Left lung (tissue), 10 donors: ENCODE data around the gene SYNDIG1. TPM values are rescaled to one million over a fixed set of nuclear protein-coding genes. Genes with fewer than 3 reads are reported as not detected.

Source experiments
- ATAC-seq: fragments of 200-7000 bp; cut with Tn5 transposase; one replicate; pipeline ENCODE4 v1.9.1; 2020; ENCODE audit warnings: moderate library complexity
- DNase-seq, 4 donors: peaks; one replicate each; pipeline ENCODE4 v3.0.0-alpha.2; 2013 to 2020
- H3K27ac ChIP-seq, 2 donors: fragments of 200-600 bp; sonication (generic) in 1 of 2; one replicate each; pipeline versions ENCODE4 v1.5.0 to v1.8.0; 2020 to 2021
- H3K27me3 ChIP-seq, 2 donors: fragments of 200-600 bp; sonication (generic) in 1 of 2; one replicate each; pipeline versions ENCODE4 v1.5.0 to v1.8.0; 2020 to 2021
- H3K36me3 ChIP-seq, 2 donors: fragments of 200-600 bp; sonication (generic) in 1 of 2; one replicate each; pipeline versions ENCODE4 v1.5.0 to v1.8.0; 2020 to 2021
- H3K4me1 ChIP-seq, 2 donors: fragments of 200-600 bp; one replicate each; pipeline ENCODE4 v1.8.0; 2021
- H3K4me3 ChIP-seq, 2 donors: fragments of 200-600 bp; sonication (generic) in 1 of 2; one replicate each; pipeline versions ENCODE4 v1.5.0 to v1.8.0; 2020 to 2021; ENCODE audit warnings: mild to moderate bottlenecking in 1 of 2
- H3K9me3 ChIP-seq, 2 donors: fragments of 200-600 bp; sonication (generic) in 1 of 2; one replicate each; pipeline versions ENCODE4 v1.5.0 to v1.8.0; 2020 to 2021
- intact Hi-C, 2 donors: fragments of 100-400 bp; cut with DNase I; formaldehyde crosslinking; loops; one replicate each; pipeline versions ENCODE4 v1.11.2 to v1.14.2; 2022
- polyA plus RNA-seq, 6 donors: library from polyadenylated mRNA; unstranded; fragments of 120-200 nt; gene quantifications; one replicate each; pipeline ENCODE4 v1.2.1, GENCODE V29; 2013; ENCODE audit not compliant: insufficient read length in 6 of 6
- total RNA-seq, 2 donors: library from RNA; stranded (reverse); fragmentation: NEBNext Ultra II Directional; extraction: Animal tissue kit (Norgen Biotek cat#: 25700); gene quantifications; one replicate each; pipeline ENCODE4 v1.2.1, GENCODE V29; 2021
- TF ChIP-seq, protein P1 (sequence below), 2 donors: fragments of 200-600 bp; sonication (generic) in 1 of 2; IDR thresholded peaks; one replicate each; pipeline versions ENCODE4 v1.5.0 to v1.8.0; 2021; ENCODE audit warnings: antibody characterized with exemption in 2 of 2
- donor health status: DM: no; HTN: yes; CAD: no.
- donor health status: DM: no; HTN: no; CAD: no.

Gene SYNDIG1
- total and polyA plus RNA-seq, 8 donors, result 1.3 to 7.8 (median 5.4) TPM

DNA sequence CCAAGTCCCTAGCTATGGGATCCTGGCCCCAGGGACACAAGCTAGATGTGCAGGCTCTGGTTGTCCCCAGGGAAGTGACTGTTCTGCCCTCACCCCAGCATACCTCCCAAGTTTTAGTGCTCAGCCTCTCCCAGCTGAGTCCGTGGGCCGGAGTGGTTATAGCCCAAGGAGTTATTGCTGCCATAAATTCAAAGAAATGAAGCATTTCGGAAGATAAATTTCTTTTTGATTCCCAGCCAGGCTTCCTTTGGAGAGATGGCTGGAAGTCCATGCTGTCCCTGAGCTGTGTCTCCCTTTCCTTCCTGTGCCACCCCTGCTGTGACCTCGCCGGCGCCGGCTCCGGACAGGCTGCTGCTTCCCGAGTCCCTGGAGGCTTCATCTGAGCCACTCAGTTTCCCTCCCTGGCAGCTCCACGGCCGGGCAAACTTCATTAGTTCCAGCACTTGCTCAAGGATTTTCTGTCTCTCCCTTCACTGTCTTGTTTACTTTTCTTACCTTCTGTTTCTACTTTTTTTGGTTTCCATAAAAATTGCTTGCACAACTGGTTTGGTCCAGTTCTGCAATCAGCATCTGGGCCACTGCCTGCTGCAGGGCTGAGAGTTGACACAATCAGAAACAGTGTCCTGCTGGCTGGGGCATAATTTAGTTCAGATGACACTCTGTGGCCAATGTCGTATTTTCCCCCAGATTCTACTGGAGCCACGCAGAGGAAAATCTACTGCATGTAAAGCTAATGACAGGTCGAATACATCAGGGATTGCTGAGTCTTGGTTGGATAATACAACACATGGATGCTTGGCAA lies 225.5 kb downstream of the SYNDIG1 start:
- no peak overlapping the region for H3K4me3 ChIP-seq
- ATAC-seq, result no peak
- peak in 1 of 4 donors; percentile 17 for DNase-seq
- no peaks in the 10 kb centered on the region for H3K36me3 ChIP-seq
- H3K27ac ChIP-seq, result no peak overlapping the region
- no peaks in the 10 kb centered on the region for H3K4me1 ChIP-seq
- TF ChIP-seq, protein P1, sequence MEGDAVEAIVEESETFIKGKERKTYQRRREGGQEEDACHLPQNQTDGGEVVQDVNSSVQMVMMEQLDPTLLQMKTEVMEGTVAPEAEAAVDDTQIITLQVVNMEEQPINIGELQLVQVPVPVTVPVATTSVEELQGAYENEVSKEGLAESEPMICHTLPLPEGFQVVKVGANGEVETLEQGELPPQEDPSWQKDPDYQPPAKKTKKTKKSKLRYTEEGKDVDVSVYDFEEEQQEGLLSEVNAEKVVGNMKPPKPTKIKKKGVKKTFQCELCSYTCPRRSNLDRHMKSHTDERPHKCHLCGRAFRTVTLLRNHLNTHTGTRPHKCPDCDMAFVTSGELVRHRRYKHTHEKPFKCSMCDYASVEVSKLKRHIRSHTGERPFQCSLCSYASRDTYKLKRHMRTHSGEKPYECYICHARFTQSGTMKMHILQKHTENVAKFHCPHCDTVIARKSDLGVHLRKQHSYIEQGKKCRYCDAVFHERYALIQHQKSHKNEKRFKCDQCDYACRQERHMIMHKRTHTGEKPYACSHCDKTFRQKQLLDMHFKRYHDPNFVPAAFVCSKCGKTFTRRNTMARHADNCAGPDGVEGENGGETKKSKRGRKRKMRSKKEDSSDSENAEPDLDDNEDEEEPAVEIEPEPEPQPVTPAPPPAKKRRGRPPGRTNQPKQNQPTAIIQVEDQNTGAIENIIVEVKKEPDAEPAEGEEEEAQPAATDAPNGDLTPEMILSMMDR (IDR thresholded peaks at IDR 0.05), result no peak
- peaks cover 0 to 72% of the 10 kb centered on the region in 2 donors for H3K27me3 ChIP-seq
- H3K9me3 ChIP-seq, result no peaks in the 10 kb centered on the region
- intact Hi-C loops, result no loop called here

DNA sequence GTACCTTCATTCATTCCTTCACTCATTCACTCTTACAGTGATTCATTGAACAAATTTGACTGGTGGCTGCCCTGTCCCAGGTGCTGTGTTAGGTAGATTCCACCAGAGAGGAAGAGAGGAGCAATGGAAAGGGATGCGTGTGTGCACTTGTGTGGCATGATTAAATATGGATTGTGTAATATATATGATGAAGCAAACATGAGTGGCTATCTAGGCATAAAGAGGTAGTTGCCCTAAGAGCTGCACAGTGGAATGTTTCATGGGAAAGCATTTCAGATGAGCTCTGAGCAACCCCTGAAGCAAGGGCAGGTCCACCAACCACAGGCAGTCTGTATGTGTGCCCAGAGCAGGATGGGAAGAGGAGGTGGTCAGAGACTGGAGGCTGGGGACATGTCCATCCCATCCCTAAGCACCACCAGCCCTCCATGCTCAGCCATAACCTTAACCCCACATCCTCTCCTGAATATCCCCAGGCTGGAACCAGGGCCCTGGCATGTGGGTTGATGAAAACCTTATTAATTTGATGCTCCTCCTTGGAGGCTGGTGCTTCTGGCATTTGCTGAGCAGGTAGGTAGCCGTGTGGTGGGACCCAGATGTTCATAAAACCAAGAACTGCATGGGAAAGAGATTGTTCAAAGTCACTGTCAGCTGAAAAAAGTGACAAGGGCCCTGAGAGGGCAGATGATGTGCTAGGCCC lies 226.2 kb downstream of the SYNDIG1 start:
- ATAC-seq (no peak), DNase-seq (no peak)
- Histone ChIP-seq H3K27ac (no peak overlapping the region), H3K4me3 (no peak overlapping the region), H3K4me1 (no peaks in the 10 kb centered on the region), H3K27me3 (peaks cover 0 to 72% of the 10 kb centered on the region in 2 donors), H3K36me3 (no peaks in the 10 kb centered on the region), H3K9me3 (no peaks in the 10 kb centered on the region)
- TF ChIP-seq, protein P1 (IDR thresholded peaks at IDR 0.05), result no peak
- intact Hi-C loops, result no loop called here

DNA sequence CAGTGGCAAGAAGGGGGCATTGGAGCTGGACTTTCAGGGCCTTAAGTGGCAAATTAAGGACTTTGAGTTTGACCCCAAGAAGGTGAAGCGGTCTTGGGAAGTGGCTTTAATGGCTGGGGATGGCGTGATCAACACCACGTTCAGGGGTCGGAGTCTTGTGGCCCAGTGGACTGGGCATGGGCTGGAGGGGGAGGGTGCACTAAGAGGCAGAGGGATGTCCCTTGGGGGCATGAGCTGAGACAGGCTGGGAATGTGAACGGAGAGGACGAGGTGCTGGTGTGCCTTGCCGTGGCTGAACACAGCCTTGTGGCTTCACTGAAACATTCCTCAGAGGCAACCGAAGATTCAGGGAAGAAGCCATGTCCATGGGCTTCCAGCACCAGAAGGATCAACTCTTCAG lies 227.0 kb downstream of the SYNDIG1 start:
- Histone ChIP-seq H3K9me3 (no peaks in the 10 kb centered on the region), H3K27ac (no peak overlapping the region), H3K27me3 (peaks cover 0 to 72% of the 10 kb centered on the region in 2 donors), H3K4me1 (no peaks in the 10 kb centered on the region), H3K36me3 (no peaks in the 10 kb centered on the region), H3K4me3 (no peak overlapping the region)
- TF ChIP-seq, protein P1 (IDR thresholded peaks at IDR 0.05), result no peak
- DNase-seq (no peak), ATAC-seq (no peak)
- intact Hi-C loops, result no loop called here

DNA sequence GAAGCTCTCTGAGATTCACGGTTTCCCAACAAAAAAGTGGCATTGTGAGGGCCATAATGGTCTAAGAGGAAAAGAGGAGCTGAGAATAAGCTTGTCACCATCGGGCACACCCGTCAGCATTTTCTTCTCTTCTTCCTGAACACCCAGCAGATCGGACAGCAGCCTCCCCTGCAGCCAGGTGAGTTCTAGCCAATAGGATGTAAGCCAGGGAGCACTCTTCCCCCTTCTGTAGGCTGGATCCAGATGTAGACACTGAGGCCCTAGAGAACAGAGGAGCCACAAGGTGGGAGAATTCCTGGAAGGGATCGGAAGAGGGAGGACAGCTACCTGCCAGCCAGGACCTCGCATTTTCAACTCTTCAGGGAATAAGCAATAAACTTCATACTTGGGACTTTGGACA lies 228.0 kb downstream of the SYNDIG1 start:
- Histone ChIP-seq H3K4me3 (no peak overlapping the region), H3K4me1 (no peaks in the 10 kb centered on the region), H3K9me3 (no peaks in the 10 kb centered on the region), H3K27me3 (peaks cover 0 to 71% of the 10 kb centered on the region in 2 donors), H3K27ac (no peak overlapping the region), H3K36me3 (no peaks in the 10 kb centered on the region)
- TF ChIP-seq, protein P1 (IDR thresholded peaks at IDR 0.05), result no peak
- DNase-seq (no peak), ATAC-seq (no peak)
- intact Hi-C loops, result no loop called here

DNA sequence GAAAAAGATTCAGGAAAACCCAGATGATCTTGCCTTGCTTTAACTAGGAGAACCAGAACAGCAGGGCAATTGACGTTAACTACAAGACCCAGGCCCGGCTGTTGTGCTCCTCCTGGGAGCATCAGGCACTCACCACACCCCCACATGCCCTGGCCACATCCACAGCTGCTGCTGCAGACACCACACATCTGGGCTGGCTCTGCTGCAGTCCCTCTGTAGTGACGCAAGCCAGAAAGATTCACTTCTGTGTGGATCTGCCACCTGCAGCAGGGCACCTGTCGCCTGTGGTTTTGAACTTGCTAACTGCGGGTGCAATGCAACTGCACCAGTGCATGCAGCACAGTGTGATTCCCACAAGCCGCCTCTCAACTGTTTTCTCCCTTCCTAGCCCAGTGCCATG lies 228.8 kb downstream of the SYNDIG1 start:
- Histone ChIP-seq H3K36me3 (no peaks in the 10 kb centered on the region), H3K27me3 (peaks cover 0 to 74% of the 10 kb centered on the region in 2 donors), H3K27ac (no peak overlapping the region), H3K9me3 (no peaks in the 10 kb centered on the region), H3K4me1 (no peaks in the 10 kb centered on the region), H3K4me3 (no peak overlapping the region)
- intact Hi-C loops, result no loop called here
- ATAC-seq (no peak), DNase-seq (no peak)
- TF ChIP-seq, protein P1 (IDR thresholded peaks at IDR 0.05), result no peak
